HepG2 (cell line): ENCODE data around the gene SRPRA. TPM values are rescaled to one million over a fixed set of nuclear protein-coding genes. Genes with fewer than 3 reads are reported as not detected.
A peak's percentile ranks its signal among the peaks of the same experiment; 100 is the strongest.

Experiments
- FOSL2 ChIP-seq: sonication (generic); formaldehyde crosslinking; IDR thresholded peaks from 2 replicates; pipeline ENCODE4 v1.4.0; 2020; ENCODE audit warnings: missing genetic modification reagents
- HHEX ChIP-seq: IDR thresholded peaks from 2 replicates; pipeline ENCODE4 v1.6.1; 2016; ENCODE audit warnings: control low read depth
- MAZ ChIP-seq, 2 experiments: sonication (generic) in 1 of 2; formaldehyde crosslinking in 1 of 2; IDR thresholded peaks; 2 replicates each; pipeline versions ENCODE4 v1.5.0 to v1.6.1; 2012 to 2020; ENCODE audit warnings: low read depth in 2 of 2, mild to moderate bottlenecking in 2 of 2, borderline replicate concordance in 1 of 2, improper control_type of control experiment in 1 of 2, low read length in 1 of 2, missing genetic modification reagents in 1 of 2, moderate library complexity in 1 of 2
- NFKB2 ChIP-seq: sonication (generic); formaldehyde crosslinking; IDR thresholded peaks from 2 replicates; pipeline ENCODE4 v1.4.0; 2020; ENCODE audit warnings: missing genetic modification reagents, borderline replicate concordance
- SMC3 ChIP-seq: IDR thresholded peaks from 2 replicates; pipeline ENCODE4 v1.6.1; 2011; ENCODE audit warnings: low read length, improper control_type of control experiment
- SMYD3 ChIP-seq: sonication (generic); formaldehyde crosslinking; IDR thresholded peaks from 2 replicates; pipeline ENCODE4 v1.8.1; 2023; ENCODE audit warnings: mild to moderate bottlenecking, missing genetic modification reagents
- ZFP41 ChIP-seq: sonication (generic); formaldehyde crosslinking; IDR thresholded peaks from 2 replicates; pipeline ENCODE4 v1.4.0; 2020; ENCODE audit warnings: mild to moderate bottlenecking, missing genetic modification reagents, borderline replicate concordance
- ZNF552 ChIP-seq: sonication (generic); formaldehyde crosslinking; IDR thresholded peaks from 2 replicates; pipeline ENCODE4 v1.9.0; 2022; ENCODE audit warnings: missing genetic modification reagents, mild to moderate bottlenecking, borderline replicate concordance
- ZNF782 ChIP-seq: sonication (generic); formaldehyde crosslinking; IDR thresholded peaks from 2 replicates; pipeline ENCODE4 v1.4.0; 2020; ENCODE audit warnings: missing genetic modification reagents, mild to moderate bottlenecking, borderline replicate concordance
- ZZZ3 ChIP-seq: sonication (generic); formaldehyde crosslinking; IDR thresholded peaks from 2 replicates; pipeline ENCODE4 v1.4.0; 2020; ENCODE audit warnings: missing genetic modification reagents, mild to moderate bottlenecking, borderline replicate concordance
- polyA plus RNA-seq, 8 experiments: library from polyadenylated mRNA; depleted of rRNA in 3 of 8; stranded (reverse) in 7 of 8; unstranded in 1 of 8; fragments of >200 nt; fragmentation: Illumina TruSeq in 4 of 8; extraction: Trizol in 4 of 8; gene quantifications; 2 replicates each; pipeline versions ENCODE4 v1.2.1 to v1.2.3, GENCODE V29; 2011 to 2016; ENCODE audit warnings: low read depth in 4 of 8, missing spikeins in 1 of 8, mixed read lengths in 1 of 8; ENCODE audit not compliant: insufficient read depth in 1 of 8
- total RNA-seq, 5 experiments: library from RNA; depleted of rRNA; stranded (reverse); fragments of >200 nt; fragmentation: Illumina TruSeq; extraction: Trizol; gene quantifications; 2 replicates each; pipeline ENCODE4 v1.2.3, GENCODE V29; 2016; ENCODE audit warnings: low read depth in 1 of 5
- TF ChIP-seq, protein P1 (sequence below): sonication (generic); formaldehyde crosslinking; IDR thresholded peaks from 2 replicates; pipeline ENCODE4 v1.5.0; 2020; ENCODE audit warnings: mild to moderate bottlenecking, missing genetic modification reagents, moderate library complexity
- TF ChIP-seq, protein P2 (sequence below): sonication (generic); formaldehyde crosslinking; IDR thresholded peaks from 2 replicates; pipeline ENCODE4 v1.8.1; 2023; ENCODE audit warnings: mild to moderate bottlenecking, missing genetic modification reagents, borderline replicate concordance
- TF ChIP-seq, protein P3 (sequence below): IDR thresholded peaks from 2 replicates; pipeline ENCODE4 v1.4.0; 2020; ENCODE audit warnings: mild to moderate bottlenecking, missing genetic modification reagents
- TF ChIP-seq, protein P4 (sequence below): sonication (generic); formaldehyde crosslinking; IDR thresholded peaks from 2 replicates; pipeline ENCODE4 v1.4.0; 2020; ENCODE audit warnings: missing genetic modification reagents
- TF ChIP-seq, protein P5 (sequence below): sonication (generic); formaldehyde crosslinking; IDR thresholded peaks from 2 replicates; pipeline ENCODE4 v1.4.0; 2020; ENCODE audit warnings: missing genetic modification reagents, borderline replicate concordance

The SRPRA gene
- total and polyA plus RNA-seq, 2 of the 13 experiments (the other 11 are each of a cell fraction or from before 2014, with no cell fraction given), result 27.7 to 64.6 TPM

- TF ChIP-seq, protein P1, sequence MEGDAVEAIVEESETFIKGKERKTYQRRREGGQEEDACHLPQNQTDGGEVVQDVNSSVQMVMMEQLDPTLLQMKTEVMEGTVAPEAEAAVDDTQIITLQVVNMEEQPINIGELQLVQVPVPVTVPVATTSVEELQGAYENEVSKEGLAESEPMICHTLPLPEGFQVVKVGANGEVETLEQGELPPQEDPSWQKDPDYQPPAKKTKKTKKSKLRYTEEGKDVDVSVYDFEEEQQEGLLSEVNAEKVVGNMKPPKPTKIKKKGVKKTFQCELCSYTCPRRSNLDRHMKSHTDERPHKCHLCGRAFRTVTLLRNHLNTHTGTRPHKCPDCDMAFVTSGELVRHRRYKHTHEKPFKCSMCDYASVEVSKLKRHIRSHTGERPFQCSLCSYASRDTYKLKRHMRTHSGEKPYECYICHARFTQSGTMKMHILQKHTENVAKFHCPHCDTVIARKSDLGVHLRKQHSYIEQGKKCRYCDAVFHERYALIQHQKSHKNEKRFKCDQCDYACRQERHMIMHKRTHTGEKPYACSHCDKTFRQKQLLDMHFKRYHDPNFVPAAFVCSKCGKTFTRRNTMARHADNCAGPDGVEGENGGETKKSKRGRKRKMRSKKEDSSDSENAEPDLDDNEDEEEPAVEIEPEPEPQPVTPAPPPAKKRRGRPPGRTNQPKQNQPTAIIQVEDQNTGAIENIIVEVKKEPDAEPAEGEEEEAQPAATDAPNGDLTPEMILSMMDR (CRISPR knock-in tag), result peak; percentile 95
- TF ChIP-seq, protein P2, sequence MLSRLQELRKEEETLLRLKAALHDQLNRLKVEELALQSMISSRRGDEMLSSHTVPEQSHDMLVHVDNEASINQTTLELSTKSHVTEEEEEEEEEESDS (CRISPR knock-in tag), result no peak
- TF ChIP-seq, protein P3, sequence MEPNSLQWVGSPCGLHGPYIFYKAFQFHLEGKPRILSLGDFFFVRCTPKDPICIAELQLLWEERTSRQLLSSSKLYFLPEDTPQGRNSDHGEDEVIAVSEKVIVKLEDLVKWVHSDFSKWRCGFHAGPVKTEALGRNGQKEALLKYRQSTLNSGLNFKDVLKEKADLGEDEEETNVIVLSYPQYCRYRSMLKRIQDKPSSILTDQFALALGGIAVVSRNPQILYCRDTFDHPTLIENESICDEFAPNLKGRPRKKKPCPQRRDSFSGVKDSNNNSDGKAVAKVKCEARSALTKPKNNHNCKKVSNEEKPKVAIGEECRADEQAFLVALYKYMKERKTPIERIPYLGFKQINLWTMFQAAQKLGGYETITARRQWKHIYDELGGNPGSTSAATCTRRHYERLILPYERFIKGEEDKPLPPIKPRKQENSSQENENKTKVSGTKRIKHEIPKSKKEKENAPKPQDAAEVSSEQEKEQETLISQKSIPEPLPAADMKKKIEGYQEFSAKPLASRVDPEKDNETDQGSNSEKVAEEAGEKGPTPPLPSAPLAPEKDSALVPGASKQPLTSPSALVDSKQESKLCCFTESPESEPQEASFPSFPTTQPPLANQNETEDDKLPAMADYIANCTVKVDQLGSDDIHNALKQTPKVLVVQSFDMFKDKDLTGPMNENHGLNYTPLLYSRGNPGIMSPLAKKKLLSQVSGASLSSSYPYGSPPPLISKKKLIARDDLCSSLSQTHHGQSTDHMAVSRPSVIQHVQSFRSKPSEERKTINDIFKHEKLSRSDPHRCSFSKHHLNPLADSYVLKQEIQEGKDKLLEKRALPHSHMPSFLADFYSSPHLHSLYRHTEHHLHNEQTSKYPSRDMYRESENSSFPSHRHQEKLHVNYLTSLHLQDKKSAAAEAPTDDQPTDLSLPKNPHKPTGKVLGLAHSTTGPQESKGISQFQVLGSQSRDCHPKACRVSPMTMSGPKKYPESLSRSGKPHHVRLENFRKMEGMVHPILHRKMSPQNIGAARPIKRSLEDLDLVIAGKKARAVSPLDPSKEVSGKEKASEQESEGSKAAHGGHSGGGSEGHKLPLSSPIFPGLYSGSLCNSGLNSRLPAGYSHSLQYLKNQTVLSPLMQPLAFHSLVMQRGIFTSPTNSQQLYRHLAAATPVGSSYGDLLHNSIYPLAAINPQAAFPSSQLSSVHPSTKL, result no peak
- TF ChIP-seq, protein P4, sequence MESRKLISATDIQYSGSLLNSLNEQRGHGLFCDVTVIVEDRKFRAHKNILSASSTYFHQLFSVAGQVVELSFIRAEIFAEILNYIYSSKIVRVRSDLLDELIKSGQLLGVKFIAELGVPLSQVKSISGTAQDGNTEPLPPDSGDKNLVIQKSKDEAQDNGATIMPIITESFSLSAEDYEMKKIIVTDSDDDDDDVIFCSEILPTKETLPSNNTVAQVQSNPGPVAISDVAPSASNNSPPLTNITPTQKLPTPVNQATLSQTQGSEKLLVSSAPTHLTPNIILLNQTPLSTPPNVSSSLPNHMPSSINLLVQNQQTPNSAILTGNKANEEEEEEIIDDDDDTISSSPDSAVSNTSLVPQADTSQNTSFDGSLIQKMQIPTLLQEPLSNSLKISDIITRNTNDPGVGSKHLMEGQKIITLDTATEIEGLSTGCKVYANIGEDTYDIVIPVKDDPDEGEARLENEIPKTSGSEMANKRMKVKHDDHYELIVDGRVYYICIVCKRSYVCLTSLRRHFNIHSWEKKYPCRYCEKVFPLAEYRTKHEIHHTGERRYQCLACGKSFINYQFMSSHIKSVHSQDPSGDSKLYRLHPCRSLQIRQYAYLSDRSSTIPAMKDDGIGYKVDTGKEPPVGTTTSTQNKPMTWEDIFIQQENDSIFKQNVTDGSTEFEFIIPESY, result 0 out of 2 replicates have a peak, but pooled peaks have one; percentile 21
- peak; percentile 45; the same call in 1 of the 2 replicates for TF ChIP-seq NFKB2 (CRISPR knock-in tag)
- no peak for TF ChIP-seq SMYD3 (CRISPR knock-in tag)
- no peak for TF ChIP-seq HHEX
- TF ChIP-seq SMC3, result peak; percentile 77
- TF ChIP-seq FOSL2, result peak; percentile 25; the same call in 1 of the 2 replicates
- TF ChIP-seq ZZZ3 (CRISPR knock-in tag), result no peak
- no peak for TF ChIP-seq ZNF782 (CRISPR knock-in tag)
- TF ChIP-seq, protein P5, sequence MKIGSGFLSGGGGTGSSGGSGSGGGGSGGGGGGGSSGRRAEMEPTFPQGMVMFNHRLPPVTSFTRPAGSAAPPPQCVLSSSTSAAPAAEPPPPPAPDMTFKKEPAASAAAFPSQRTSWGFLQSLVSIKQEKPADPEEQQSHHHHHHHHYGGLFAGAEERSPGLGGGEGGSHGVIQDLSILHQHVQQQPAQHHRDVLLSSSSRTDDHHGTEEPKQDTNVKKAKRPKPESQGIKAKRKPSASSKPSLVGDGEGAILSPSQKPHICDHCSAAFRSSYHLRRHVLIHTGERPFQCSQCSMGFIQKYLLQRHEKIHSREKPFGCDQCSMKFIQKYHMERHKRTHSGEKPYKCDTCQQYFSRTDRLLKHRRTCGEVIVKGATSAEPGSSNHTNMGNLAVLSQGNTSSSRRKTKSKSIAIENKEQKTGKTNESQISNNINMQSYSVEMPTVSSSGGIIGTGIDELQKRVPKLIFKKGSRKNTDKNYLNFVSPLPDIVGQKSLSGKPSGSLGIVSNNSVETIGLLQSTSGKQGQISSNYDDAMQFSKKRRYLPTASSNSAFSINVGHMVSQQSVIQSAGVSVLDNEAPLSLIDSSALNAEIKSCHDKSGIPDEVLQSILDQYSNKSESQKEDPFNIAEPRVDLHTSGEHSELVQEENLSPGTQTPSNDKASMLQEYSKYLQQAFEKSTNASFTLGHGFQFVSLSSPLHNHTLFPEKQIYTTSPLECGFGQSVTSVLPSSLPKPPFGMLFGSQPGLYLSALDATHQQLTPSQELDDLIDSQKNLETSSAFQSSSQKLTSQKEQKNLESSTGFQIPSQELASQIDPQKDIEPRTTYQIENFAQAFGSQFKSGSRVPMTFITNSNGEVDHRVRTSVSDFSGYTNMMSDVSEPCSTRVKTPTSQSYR (CRISPR knock-in tag), result no peak
- no peak for TF ChIP-seq ZNF552 (CRISPR knock-in tag)
- TF ChIP-seq ZFP41 (CRISPR knock-in tag), result no peak
- no peak for TF ChIP-seq MAZ (IDR thresholded peaks at IDR 0.05; ENCODE audit: borderline replicate concordance, low read depth, low read length)
- TF ChIP-seq MAZ (CRISPR knock-in tag; IDR thresholded peaks at IDR 0.05; ENCODE audit: low read depth), result peak; percentile 69; the same call in 1 of the 2 replicates
Measured at GRCh38 chr11:126310200-126310991, 41.7 kb upstream of the SRPRA start (continued).
